ENCODE measurements around the gene CERS4. TPM values are rescaled to one million over a fixed set of nuclear protein-coding genes. Genes with fewer than 3 reads are reported as not detected.

CERS4 gene
- total and polyA plus RNA-seq, 2 donors (not counting 3 experiments of a cell fraction or from before 2014, with no cell fraction given) = 4.9 to 7.7 TPM

DNA sequence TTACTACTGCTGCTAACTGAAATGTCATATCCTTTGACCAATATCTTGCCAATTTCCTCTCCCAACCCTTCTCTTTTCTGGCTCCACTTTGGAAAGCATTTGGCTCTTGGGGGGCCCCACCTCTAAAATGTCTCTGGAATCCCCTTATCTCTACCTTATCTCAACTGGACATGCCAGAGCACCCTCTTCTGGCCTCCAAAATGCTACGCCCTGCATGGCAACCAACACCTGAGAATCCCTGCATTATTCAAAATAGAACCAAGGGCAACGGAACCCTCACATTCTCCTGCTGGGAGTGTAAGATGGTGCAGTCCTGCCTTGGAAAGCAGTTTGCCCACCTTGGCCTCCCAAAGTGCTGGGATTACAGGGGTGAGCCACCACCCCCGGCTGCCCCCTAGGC lies 35.3 kb downstream of the CERS4 start:
- TF ChIP-seq, protein P1, sequence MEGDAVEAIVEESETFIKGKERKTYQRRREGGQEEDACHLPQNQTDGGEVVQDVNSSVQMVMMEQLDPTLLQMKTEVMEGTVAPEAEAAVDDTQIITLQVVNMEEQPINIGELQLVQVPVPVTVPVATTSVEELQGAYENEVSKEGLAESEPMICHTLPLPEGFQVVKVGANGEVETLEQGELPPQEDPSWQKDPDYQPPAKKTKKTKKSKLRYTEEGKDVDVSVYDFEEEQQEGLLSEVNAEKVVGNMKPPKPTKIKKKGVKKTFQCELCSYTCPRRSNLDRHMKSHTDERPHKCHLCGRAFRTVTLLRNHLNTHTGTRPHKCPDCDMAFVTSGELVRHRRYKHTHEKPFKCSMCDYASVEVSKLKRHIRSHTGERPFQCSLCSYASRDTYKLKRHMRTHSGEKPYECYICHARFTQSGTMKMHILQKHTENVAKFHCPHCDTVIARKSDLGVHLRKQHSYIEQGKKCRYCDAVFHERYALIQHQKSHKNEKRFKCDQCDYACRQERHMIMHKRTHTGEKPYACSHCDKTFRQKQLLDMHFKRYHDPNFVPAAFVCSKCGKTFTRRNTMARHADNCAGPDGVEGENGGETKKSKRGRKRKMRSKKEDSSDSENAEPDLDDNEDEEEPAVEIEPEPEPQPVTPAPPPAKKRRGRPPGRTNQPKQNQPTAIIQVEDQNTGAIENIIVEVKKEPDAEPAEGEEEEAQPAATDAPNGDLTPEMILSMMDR (IDR thresholded peaks at IDR 0.05; ENCODE audit: extremely low read depth in 1 of 2, insufficient read depth in 1 of 2, low read depth in 1 of 2, low read length in 2 of 2) = no peak
- TF ChIP-seq FOS (IDR thresholded peaks at IDR 0.05; ENCODE audit: borderline replicate concordance, insufficient read depth, low read length) (no peak), POLR2A (IDR thresholded peaks at IDR 0.05; ENCODE audit: low read depth, low read length) (no peak), POLR2AphosphoS5 (IDR thresholded peaks at IDR 0.05; ENCODE audit: insufficient read depth, low read depth, low read length) (no peak), EZH2 (IDR thresholded peaks at IDR 0.05; ENCODE audit: borderline replicate concordance, low read depth, low read length, severe bottlenecking) (no peak), MYC (IDR thresholded peaks at IDR 0.05; ENCODE audit: low read depth, low read length) (no peak), JUN (IDR thresholded peaks at IDR 0.05; ENCODE audit: borderline replicate concordance, insufficient read depth, insufficient read length, low read depth) (no peak), GATA2 (IDR thresholded peaks at IDR 0.05; ENCODE audit: insufficient read depth, insufficient read length, low read depth, low read length) (no peak)
- TF ChIP-seq, protein P2, sequence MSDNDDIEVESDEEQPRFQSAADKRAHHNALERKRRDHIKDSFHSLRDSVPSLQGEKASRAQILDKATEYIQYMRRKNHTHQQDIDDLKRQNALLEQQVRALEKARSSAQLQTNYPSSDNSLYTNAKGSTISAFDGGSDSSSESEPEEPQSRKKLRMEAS (IDR thresholded peaks at IDR 0.05; ENCODE audit: insufficient read depth, insufficient read length) = no peak
- no TSS peak for BruUV-seq (replicated peaks)
- Histone ChIP-seq H3K9ac (replicated peaks; ENCODE audit: extremely low read depth, insufficient read depth, low read length) (no peak overlapping the region), H3K9me3 (replicated peaks; ENCODE audit: control insufficient read depth, insufficient read depth, low read length) (no peaks in the 10 kb centered on the region), H3K9me1 (replicated peaks; ENCODE audit: control insufficient read depth, extremely low read depth, insufficient read depth, low read length) (no peaks in the 10 kb centered on the region), H4K20me1 (replicated peaks; ENCODE audit: control insufficient read depth, extremely low read depth, insufficient read depth, low read length) (no peaks in the 10 kb centered on the region), H3K4me1 (ENCODE audit: control insufficient read depth, extremely low read depth, insufficient read depth, low read length) (no peaks in the 10 kb centered on the region), H3K36me3 (ENCODE audit: control insufficient read depth in 2 of 2, extremely low read depth in 1 of 2, insufficient read depth in 2 of 2, low read length in 2 of 2) (no peaks in the 10 kb centered on the region), H3K79me2 (ENCODE audit: control insufficient read depth, insufficient read depth, low read length) (no peaks in the 10 kb centered on the region), H3K27me3 (ENCODE audit: control insufficient read depth in 2 of 2, insufficient read depth in 2 of 2, low read length in 2 of 2) (no peaks in the 10 kb centered on the region), H3K27ac (ENCODE audit: insufficient read depth, low read depth, low read length) (no peak overlapping the region), H2AFZ (ENCODE audit: low read depth, low read length) (no peak overlapping the region), H3K4me3 (replicated peaks in 1 of 3; ENCODE audit: insufficient read depth in 1 of 3, low read depth in 1 of 3, low read length in 3 of 3) (no peak overlapping the region), H3K4me2 (ENCODE audit: insufficient read depth, low read length) (no peak overlapping the region)
- no peak for FAIRE-seq
- POLR2A ChIA-PET = no interaction called here
- CTCF ChIA-PET = interaction anchor here (1.0 to 1.6 kb wide), 2 partner anchors 86 kb away, joined by 5 read pairs; no protein-coding TSS in a partner anchor
- intact Hi-C loops (cut with micrococcal nuclease) = no loop called here
- dilution Hi-C loops (cut with MboI; ENCODE audit: extremely low pct_ligation_motif_present, low sequenced_read_pairs) = no loop called here
- no peak for DNase-seq (ENCODE audit: low read depth, low spot score)
